CD4-positive, alpha-beta T cell treated with Interferon alpha-2 for 1 hour (primary cell): ENCODE measurements around the gene CAMTA1.

Source experiments
- DNase-seq, 2 donors: peaks; one replicate each; pipeline ENCODE4 v3.0.0-alpha.2; 2020 to 2022

The CAMTA1 gene

DNA sequence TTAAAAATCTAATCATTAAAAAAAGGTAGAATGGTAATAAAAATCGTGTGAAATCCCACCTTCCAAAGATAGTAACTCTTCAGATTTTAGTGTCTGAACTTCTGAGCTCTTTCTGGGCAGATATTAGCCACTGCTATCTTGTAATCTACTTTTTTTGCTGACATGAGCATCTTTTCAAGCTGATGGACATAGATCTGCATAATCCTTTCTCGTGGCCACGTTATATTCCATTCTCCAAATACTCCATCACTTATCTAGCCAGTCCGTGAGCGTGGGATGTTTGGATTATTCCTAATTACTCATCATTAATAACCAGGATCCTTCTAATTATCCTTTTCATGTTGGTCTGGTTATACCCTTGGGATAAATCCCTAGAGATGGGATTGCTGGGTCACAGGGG lies 731.7 kb downstream of the CAMTA1 start:
- DNase-seq: no peak

DNA sequence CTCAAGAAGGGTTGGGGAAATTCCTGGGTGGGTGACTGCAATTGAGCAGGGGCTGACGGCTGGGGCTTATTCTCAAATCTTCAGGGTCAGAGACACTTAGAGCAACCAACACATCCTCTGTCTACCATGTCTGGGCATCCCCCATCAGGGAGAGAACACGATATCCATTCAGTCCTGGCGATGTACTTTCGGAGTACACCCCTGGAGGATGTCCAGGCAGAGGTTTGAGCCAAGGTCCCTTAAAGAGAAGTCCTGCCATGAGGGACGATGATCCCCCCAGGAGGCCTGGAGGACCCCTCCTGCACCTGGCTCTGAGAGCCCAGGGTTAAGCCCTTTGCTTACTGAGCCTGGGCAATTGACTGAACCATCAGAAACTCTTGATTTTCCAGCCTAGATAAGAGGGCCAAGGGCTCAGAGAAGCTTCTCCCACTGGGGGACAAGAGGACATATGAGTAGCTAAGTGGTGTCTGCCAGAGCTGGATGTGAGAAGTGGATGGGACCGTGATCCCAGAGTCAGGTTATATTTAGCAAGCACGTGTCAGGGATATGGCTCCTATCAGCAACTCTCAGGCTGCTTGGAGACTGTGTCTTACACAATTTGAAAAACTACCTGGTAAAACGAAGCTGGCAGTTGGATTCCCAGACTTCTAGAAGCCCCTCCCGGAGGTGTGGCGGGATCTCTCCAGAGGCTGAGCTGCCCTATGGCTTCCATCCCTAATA lies 732.5 kb downstream of the CAMTA1 start:
- no peak for DNase-seq

DNA sequence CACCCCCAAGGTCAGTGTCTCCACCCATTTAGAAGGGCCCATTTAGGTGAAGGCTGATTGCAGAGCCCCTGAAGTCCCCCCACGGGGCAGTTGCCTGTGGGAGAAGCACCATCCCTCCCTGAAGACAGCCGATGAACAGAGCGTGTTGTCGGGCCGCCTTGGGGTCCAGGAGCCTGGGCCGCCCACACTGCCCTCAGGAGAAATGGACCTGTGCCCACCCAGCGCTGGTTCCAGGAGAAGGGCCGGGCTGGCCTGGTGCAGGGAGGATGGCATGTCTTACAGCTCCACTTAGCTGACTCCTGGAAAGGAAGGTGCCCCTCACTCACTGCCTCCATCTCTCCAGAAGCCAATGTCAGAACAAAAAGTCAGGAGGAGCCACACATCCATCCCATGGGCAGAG lies 733.2 kb downstream of the CAMTA1 start:
- no peak for DNase-seq

DNA sequence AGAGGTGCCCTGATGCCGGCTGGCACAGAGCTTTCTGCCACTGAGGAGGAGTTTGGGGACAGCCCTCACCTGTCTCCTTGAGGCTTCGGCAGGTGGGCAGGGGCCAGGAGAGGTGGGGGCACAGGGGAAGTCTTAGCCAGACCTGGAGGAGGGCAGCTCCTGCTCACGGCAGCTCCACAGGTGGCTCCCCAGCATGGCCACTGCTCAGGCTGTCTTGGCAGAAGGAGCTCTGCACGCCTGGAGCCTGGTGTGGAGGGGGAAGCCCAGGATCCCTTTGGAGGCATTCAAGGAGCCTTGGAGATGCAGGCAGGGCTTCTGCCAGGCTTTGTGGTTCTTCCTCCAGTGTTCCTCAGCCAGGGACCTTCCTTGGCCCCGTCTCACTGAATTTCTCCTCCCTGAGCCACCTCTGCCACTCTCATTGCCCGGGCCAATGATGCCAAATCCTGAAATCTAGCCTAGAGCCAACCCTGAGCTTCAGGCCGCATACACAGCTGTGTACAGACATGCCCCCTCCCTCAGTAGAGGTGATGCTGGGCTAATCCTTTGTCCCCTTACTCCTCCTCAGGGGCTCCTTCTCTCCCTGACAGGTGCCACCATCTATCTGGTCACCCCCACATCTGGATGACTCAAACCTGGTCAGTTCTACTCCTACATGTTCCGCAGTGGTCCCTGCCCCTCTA lies 734.1 kb downstream of the CAMTA1 start:
- no peak for DNase-seq

DNA sequence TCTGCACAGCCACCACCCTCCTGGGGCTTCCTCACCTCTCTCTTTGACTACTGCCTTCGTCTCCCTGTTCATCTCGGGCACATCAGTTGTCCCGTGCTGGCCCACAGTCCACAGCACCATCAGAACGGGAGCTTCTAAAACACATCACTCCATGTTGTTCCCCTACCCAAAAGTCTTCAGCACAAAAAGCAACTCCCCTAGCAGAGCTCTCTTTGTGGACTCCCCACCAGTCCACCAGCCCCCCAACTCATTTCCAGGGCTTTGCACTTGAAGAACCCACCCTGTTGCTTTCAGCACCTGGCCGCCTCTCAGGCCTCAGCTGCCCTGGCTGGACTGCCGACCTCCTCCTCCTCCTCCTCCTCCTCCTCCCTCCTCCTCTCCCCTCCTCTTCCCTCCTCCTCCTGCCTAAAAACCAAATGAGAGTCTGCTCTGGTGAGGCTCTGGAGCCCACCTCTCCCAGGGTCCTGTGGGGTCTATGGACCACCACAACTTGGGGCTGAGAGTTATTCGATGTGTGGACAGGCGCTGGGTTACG lies 734.7 kb downstream of the CAMTA1 start:
- no peak for DNase-seq

DNA sequence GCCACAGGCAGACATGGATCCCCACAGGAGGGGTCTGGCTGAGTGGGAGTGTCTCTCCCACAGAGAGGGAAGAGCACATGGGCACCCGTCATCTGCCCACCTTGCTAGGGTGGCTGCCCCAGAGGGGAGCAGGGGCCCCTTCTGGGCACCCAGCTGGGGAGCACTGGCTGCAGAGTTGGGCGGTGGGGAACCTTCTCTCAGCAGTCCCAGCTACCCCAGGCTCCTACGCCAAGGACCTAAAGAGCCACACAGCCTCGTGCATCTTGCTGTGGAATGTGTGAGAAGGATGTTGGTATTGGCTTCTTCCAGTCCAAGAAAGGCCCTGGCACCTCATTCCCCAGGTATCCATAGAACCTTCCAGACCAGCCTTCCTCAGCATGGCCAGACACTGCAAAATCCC lies 735.2 kb downstream of the CAMTA1 start:
- DNase-seq: no peak

DNA sequence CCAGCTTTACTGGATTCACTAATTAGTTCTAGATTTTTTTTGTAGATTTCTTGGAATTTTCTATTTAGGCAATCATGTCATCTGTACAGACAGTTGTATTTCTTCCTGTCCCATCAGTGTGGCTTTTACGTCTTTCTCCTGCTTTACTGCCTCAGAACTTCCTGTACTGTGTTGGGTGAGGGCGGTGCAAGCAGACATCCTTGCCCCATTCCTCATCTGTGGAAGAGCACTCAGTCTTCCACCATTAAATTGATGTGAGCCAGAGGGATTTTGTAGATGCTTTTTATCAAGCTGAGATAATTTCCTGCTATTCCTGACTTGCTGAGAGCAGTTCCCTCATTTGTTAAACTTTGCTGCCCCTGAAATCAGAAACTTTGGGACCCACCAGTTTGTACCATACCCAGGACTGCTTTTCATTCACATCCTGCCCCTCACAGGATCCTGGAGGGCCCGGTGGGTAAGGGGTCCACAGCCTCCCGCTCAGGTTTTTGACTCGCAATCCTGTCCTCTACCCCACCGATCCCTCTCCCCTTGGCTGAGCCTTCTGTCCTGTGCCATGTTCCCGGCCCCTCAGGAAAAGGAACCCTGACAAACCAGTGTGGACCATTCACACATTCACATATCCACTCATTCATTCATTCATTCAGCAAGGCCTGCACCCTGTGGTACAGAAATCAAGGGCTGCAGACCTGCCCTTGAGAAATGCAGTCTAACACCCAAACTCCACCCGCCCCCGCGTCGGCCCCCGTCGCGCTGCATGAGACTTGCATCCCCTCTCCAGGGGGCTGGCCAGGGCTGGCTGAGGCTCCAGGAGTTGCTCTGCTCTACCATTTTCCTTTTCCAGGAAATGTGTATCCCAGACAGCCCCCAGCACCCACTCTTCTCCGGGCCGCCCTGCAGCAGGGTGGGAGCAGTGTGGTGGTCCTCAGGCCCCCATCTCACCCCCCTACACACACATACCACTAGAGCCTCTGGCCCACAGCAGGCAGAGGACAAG lies 739.4 kb downstream of the CAMTA1 start:
- DNase-seq: no peak

DNA sequence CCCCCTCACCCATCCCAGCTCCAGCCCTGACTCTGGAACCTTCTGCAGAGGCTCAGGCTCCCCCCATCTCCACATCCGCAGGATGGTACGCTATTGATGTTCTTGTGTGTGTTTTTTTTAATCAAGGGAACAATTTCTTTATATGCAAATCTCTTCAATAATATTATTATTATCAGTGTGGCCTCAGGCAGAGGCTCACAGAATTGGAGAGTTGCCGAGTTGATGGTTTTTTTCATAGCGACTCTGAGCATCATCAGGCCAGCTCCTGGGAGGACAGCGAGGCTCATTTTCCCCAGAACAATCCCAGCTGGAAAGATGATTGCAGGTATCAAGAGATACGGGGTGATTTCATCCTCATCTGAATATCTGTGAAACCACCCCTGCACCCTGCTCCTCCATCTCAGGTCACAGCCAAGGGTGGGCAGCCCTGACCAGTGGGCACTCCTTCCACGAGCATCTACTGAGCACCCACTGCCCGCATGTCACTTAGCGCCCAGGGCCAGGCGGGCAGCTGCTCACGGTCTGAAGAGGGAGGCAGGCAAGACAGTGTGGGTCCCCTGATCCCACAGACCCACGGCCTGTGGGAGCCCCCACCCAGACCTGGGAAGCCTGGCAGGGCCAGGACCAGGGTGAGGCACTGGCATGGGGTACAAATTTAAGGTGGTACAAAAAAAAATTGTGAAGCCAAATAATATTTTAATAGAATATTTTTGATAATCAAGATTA lies 740.2 kb downstream of the CAMTA1 start:
- no peak for DNase-seq

DNA sequence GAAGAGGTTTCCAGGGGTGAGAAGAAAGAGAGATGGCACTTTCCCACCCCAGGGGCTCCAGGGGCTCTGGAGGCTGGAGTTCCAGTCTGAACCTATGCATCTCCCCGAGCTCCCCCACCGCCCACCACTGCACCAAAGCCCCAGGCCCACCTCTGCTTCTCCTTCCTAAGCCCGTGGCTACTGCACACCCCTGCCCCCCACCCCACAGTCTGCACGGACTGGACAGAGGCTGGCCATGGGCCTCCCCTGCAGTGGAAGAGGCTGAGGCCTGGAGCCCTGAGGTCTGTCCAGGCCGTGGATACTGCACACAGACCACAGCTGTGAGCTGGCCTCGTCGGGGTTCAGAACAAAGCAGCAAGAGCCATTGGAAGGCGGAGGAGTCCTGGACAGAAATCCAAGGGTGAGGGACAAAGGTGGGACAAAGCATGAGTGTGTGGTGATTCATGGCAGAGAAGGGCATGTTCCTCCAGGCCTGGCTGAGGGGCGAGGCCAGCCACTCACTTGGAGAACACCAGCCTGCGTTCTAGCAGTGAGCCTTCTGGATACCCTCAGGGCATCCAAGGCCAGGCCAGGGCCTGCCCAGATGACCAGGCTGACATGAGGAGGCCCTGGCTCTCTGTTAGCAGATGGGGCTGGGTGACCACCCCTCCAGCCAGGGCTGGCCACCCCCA lies 741.1 kb downstream of the CAMTA1 start:
- no peak for DNase-seq

DNA sequence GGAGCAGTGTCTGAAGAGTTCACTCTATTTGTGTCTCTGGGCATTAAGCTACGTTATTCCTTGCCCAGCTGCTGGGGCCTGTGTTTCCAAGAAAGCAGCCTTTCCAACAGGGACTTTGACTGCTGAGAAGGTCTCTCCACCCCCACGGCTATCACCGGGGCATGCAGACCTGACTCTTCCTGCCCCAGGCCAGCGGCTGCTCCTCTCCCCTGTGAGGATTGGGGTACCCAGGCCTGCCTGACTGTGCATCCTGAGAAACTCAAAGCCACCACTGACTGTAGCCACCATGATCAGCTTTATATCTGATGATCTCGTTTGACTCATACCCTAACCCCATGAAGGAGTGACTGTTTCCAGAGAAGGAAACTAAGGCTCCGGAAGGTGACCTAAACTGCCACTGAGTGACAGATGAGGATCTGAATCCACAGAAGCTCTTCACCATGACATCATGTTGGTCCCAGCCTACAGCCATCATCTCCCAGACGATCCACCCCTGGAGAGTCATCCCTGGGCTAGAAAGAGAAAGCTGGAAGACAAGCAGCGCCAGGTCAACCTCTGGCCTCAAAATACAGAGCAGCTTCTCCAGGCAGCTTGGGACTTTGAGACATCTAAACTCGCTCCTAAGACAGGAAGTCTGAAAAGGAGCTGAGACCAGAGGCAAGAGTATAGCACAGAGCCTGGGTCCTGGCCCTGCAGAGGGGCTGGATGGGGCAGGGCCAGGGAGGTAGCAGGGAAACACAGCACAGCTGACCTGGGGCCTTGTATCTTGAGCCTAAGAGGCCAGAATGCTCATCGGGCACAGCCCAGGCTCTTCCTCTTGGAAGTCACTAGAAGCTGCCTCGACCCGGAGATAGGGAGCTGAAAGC lies 741.8 kb downstream of the CAMTA1 start:
- no peak for DNase-seq

DNA sequence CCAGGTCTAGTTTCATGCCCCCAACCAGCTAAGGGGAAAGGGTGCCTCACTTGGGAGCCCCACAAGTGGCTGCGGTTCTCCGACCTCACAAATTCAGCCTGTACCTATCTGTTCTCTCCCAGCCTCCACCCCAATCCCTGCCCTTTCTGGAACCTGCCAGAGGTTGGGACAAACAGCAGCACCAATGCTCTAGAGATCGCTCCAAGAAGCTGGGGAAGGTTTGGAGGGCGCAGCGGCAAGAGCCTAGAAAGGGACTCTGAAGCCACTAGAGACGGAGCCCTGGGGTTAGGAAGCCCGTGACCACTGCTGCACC lies 742.4 kb downstream of the CAMTA1 start:
- DNase-seq: no peak

DNA sequence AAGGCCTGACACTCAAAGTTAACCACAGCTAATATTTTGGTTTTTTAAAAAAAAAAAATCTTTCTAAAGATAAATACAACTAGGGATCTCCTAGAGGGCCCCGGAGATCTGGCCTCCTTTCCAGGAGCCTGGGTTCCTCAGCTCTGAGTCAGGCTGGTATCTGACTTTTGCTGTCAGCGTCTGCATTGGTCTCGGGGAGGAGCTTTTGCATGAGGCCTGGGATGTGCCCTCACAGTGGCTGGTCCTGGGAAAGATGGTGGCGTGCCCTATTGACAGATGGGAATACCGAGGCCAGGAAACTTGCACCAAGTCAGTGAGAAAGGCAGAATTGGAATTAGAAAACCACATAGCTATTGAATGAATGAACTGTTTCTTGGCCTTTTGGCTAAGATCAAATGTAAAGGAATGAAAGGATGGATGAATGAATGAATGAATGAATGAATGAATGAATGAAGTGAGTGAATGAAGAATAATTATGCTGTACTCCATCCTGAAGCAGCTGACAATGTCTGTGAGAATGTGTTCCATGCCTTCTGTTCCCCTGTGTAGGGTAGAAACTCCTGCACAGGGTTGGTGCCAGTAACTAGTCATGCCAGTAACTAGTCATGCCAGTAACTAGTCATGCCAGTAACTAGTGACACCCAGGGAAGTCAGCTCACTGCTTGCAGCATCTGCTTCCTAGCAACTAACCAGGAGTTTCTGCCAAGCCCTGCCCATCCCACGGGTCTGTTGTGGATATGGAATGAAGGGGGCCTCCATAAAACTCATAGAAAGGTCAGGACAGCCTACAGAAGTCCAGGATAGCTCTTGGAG lies 743.3 kb downstream of the CAMTA1 start:
- no peak for DNase-seq

DNA sequence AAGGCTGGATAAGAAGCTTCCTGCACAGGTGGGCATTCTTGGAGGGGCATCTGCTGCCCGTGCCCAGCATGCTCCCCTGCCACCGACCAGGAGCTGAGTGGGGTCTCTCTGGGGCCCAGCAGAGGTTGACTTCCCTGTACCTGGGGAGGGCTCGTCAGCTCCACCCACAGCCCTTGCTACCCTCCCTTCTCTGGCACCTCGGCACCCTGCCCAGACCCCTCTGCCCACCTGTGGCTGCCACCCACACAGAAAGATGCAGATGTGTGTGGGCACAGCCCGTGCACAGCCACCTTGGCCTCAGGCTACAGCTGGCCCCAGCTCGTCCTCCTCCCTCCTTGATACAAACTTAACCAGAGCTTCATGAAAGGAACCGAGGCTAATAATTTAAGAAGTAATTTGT lies 744.7 kb downstream of the CAMTA1 start:
- DNase-seq: no peak

DNA sequence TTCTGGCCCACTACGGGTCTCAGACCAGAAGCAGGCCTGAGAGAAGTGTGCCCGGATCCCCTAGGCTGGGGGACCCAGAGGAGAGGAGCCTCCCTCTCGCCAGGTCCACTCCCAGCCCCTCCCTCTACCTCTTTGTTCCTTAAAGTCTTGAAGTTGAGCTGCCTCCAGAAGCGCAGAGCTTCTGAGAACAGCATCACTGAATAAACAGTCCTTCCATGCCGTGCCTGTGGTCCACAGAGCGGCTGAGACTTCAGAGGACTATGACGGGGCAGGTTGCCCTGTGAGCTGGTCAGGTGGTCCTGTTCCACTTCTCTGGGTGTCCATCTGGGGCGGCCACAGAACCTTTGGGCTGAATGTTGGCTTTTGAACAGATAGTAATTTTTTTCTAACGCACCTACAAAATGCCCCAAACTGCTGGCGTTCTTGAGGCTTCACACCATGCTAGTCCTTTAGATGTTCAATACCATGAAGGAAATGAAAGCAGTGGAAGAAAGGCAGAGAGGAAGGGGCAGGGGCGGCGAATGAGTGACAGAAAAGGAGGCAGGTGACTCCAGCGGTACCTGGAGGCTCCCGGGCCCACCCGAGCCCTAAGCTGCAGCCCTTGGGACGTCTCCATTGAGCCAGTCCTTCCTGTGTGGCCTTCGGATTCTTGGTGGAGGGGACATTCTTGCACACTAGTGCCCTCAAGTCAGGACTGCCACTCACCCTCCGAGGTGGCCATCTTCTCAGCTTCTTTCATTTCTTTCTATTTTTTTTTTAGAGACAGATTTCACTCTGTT lies 746.5 kb downstream of the CAMTA1 start:
- DNase-seq: no peak

DNA sequence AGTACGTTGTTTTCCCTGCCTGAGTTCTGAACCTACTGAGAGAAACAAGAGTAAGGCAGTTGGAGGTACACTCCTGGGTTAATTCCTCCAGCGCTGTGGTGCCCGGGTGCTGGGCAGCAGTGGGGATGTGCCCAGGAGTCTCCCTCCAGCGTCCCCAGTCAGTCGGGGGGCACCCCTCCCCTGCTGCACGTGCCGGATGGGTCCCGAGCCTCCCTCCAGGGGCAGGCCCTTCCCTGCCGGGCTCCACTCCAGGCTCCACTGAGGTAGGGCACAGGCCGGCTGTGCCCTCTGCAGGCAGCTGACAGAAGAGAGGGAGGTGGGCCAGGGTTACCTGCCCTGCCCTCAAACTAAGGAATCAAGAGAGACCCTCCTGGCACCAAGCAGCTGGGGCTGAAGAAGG lies 747.8 kb downstream of the CAMTA1 start:
- DNase-seq: no peak

DNA sequence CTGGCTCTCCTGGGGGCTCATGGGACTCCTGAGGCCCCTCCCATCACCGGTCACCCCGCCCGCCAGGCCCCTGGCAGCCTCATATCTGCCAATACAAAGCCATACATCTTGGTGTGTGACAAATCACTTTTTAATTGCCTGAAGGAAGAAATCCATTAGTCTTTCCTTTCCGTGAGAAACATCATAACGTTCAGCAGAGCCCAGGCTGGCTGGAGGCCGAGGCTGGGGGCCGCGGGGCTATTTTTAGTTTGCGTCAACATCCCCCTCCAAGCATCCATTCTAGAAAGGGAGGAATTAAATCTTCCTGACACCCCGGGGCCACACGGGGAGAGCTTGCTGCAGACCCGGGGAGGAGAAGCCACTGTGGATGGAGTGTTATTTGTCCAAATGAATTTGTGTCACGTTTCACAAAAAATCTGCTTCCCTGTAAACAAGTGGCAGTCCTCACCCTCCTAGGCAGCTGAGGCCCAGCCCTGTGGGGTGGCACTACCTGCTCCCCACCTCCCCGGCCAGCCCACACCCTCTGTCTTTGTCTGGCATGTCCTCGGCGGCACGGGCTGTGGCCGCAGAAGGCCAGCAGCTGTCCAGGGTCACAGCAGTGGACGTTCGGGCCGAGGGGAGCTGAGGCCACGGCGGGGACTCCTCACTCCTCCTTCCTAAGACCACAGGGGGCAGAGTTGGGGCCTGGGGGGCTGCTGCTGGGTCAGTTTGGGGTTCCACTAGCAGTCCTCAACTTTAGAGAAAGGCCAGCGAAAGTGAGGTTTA lies 749.0 kb downstream of the CAMTA1 start:
- DNase-seq: no peak

DNA sequence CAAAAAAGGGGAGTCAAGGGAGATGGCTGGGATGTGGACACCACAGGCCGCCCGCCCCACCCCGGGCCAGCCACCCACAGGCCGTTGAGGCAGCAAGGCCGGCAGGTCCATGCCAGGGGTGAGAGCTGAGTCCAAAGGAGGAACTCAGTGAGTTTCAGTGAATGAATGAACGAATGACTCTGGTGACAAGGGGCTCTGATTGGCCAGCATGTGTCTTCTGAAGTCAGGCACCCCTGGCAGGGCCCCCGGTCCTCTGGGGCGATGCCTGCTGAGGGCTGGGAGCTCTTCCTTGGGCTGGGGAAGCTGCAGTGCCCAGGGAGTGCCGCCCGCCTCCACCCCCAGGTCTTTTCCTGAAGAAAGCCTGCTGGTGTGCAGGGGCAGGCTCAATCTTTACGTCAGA lies 749.8 kb downstream of the CAMTA1 start:
- DNase-seq: no peak
